Kidney epithelial cell (primary cell): ENCODE results near the gene FIBCD1. TPM values are rescaled to one million over a fixed set of nuclear protein-coding genes. Genes with fewer than 3 reads are reported as not detected.

ENCODE experiments used
- DNase-seq: peaks from one replicate; pipeline ENCODE4 v3.0.0-alpha.2; 2010; ENCODE audit warnings: low read depth
- H3K27me3 ChIP-seq: 2 replicates; pipeline ENCODE4 v1.6.0; 2011; ENCODE audit warnings: low read length; ENCODE audit not compliant: control insufficient read depth, insufficient read depth
- H3K36me3 ChIP-seq: 2 replicates; pipeline ENCODE4 v1.5.1; 2011; ENCODE audit warnings: low read length; ENCODE audit not compliant: control insufficient read depth, insufficient read depth
- H3K4me3 ChIP-seq: 2 replicates; pipeline ENCODE4 v1.5.1; 2011; ENCODE audit warnings: low read depth, mild to moderate bottlenecking, control low read depth, low read length
- total RNA-seq: library from RNA; depleted of rRNA; stranded (reverse); fragments of >200 nt; gene quantifications from 2 replicates; pipeline ENCODE4 v1.2.3, GENCODE V29; 2015
- TF ChIP-seq, protein P1 (sequence below): IDR thresholded peaks from 2 replicates; pipeline ENCODE4 v1.5.1; 2011; ENCODE audit warnings: mild to moderate bottlenecking, moderate library complexity, low read length, control low read depth, inconsistent platforms; ENCODE audit not compliant: insufficient read depth, poor library complexity, severe bottlenecking

FIBCD1 gene
- total RNA-seq, 1 donor from 2014 or later: 2.6 TPM

DNA sequence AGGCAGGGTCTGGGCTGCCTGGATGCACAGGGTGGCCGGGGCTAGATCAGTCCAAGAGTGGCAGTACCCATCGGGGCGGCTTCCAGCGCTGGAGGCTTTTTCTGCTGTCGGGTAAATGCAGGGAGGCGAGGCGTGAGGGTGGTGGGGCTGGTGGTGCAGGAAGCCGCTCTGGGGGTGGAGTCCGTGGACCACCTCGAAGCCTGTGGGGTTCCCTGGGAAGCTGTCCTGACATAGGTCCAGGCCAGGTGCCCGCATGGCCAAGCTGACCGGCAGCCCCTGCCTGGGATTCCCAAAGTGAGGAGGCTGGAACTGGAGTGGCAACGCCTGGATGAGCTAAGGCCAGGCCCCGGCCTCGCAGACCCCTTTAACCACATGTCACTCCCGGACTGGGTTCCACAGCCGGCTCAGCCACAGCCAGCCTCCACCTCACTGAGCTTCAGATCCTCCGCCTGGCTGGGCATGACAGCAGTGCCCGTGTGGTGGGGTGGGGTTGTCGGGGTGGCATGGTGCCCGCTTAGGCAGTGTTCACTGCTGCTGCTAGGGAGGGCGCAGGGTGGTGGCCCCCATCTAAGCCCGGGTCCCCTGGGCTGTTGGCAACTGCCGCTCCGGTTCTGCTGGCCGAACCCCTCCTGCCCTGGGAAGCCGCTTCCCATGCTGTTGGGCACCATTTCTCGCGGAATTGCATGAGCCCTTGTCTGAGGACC, 41.0 kb downstream of the FIBCD1 start:
- H3K27me3 ChIP-seq: peaks cover 43% of the 10 kb centered on the region
- H3K4me3 ChIP-seq: no peak overlapping the region
- H3K36me3 ChIP-seq: peaks cover 2% of the 10 kb centered on the region
- no peak for DNase-seq
- TF ChIP-seq, protein P1, sequence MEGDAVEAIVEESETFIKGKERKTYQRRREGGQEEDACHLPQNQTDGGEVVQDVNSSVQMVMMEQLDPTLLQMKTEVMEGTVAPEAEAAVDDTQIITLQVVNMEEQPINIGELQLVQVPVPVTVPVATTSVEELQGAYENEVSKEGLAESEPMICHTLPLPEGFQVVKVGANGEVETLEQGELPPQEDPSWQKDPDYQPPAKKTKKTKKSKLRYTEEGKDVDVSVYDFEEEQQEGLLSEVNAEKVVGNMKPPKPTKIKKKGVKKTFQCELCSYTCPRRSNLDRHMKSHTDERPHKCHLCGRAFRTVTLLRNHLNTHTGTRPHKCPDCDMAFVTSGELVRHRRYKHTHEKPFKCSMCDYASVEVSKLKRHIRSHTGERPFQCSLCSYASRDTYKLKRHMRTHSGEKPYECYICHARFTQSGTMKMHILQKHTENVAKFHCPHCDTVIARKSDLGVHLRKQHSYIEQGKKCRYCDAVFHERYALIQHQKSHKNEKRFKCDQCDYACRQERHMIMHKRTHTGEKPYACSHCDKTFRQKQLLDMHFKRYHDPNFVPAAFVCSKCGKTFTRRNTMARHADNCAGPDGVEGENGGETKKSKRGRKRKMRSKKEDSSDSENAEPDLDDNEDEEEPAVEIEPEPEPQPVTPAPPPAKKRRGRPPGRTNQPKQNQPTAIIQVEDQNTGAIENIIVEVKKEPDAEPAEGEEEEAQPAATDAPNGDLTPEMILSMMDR: no peak

DNA sequence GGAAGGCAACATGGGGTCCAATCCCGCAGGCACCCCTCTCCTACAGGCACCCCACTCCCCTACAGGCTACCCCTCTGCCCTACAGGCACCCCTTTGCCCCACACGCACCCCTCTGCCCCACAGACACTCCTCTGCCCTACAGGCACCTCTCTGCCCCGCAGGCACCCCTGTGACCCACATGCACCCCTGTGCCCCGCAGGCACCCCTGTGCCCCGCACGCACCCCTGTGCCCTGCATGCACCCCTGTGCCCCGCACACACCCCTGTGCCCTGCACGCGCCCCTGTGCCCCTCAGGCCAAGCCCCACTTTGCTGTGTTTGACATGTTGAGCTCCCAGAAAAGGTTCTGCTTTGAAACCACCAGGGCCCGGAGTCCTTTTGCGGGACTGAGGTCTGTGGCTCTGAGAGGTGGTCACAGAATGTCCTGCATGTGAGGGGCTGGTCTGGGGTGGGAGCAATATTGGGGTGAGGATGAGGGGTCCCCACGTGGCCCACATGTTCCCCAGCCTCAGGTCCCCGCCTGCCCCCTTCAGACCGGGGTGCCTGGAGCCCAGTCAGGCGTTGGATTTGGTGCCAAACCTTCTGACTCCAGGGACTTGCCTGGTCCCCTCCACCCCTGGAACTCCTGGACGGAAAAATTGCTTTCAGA, 41.8 kb downstream of the FIBCD1 start:
- no peak overlapping the region for H3K4me3 ChIP-seq
- no peak for DNase-seq
- TF ChIP-seq, protein P1: no peak
- H3K36me3 ChIP-seq: peaks cover 2% of the 10 kb centered on the region
- H3K27me3 ChIP-seq: peaks cover 43% of the 10 kb centered on the region

DNA sequence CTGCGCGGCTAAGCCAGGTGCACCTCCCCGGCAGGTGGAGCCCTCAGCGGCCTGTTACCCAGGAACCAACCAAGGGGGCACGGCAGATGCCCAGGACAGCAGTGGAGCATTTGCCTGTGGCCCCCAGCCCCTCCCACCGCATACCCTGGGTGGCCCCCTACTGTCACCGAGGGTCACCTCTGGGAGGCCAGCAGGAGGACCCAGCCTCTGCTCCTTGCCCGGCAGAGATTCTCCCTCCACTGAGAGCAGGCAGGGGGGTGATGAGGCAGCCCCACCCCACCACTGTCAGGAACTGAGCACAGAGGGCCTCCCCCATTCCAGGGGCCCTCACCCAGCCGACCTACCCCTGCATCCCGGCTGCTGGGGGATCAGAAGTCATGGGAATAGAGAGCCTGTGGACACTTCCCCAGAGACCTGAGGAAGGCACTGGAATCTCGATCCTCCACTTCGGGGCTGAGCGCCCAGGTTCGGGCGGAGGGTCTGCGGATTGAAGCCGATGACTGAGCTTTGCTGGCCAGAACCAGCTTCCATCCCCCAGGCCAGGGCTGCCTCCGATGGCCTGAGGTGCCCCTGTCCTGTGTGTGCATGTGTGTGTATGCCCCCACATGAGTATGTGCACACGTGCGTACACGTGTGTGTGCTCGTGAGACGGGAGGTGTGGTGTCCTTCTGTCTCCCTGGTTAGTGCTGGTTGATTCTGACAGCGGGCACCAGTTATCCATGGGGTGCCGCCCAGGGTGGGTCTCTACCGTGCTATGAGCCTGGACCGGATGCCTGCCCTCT, 42.6 kb downstream of the FIBCD1 start, which contains the start of gene QRFP:
TSS of gene QRFP (minus strand) at position 580 of the 782 bp plus-strand sequence. CDS start 2,974 bp downstream, outside the sequence.
- no peak for DNase-seq
- no peak within 1 kb of the TSS for H3K4me3 ChIP-seq
- TF ChIP-seq, protein P1: no peak
- peaks cover 42% of the 10 kb centered on the region for H3K27me3 ChIP-seq
- H3K36me3 ChIP-seq: peaks cover 4% of the 10 kb centered on the region

DNA sequence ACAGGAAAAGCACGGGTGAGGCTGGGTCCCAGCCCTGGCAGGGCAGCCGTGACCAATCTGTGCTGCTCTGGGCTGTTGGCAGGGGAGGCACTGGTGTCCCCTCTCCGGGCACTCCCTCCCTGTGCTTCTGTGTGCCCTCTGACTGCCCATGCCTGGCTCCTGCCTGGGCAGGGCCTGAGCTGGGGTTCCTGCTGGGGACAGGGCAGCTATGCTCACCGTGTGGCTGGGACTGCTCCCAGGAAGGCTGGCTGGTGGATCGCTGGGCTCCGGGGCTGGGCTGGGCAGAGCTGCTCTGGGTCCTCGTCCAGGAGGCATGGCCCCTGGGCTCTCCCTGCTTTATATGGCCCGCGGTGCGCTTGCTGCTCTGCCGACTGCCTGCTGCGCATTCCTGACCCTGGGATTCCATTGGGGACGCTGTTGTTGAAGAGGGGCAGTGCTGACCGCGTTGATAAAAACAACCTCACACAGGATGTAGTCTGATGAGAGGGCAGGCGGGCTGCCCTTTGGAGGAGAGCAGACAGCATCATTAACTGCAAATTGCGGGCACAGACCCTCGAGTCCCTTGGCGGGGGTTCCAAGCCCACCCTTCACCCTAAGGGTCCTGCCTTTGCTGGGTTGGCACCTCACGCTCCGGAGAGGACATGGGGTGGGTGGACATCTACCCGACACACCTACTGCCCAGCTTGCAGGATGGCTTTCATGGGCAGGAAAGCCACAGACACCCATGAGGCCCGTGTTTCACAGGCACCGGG, 43.4 kb downstream of the FIBCD1 start:
- H3K27me3 ChIP-seq: peaks cover 36% of the 10 kb centered on the region
- TF ChIP-seq, protein P1: no peak
- H3K36me3 ChIP-seq: peaks cover 4% of the 10 kb centered on the region
- DNase-seq: no peak
- H3K4me3 ChIP-seq: no peak overlapping the region

DNA sequence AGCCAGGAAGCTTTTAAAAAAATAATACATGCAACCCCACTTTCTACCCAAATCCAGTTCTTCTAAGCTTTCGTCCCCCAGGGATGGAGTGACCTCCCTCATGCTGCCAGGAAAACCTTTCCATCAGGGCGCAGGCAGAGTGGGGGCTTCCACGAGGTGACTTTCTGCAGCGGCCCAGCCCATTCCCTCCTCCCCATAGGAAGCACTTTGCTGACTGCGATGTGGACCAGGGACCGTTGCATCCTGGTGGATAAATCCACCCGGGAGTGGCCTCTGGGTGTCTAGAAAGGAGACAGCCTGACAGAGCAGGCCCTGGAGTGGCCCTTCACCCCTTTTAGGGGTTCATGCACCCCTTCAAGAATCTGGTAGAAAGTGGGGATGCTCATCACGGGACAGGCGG, 44.0 kb downstream of the FIBCD1 start:
- H3K27me3 ChIP-seq: peaks cover 29% of the 10 kb centered on the region
- DNase-seq: no peak
- TF ChIP-seq, protein P1: no peak
- peaks cover 6% of the 10 kb centered on the region for H3K36me3 ChIP-seq
- H3K4me3 ChIP-seq: no peak overlapping the region
